HAP-1 (cell line): ENCODE measurements around the gene DAP.

Source experiments
- DNase-seq, 2 experiments: peaks; one replicate each; pipeline ENCODE4 v3.0.0-alpha.2; 2016 to 2020; ENCODE audit warnings: low spot score in 2 of 2
- H3K27me3 ChIP-seq: fragments of 250-450 bp; sonication (Bioruptor Pico); 2 replicates; pipeline ENCODE4 v1.5.1; 2020; ENCODE audit warnings: low read depth, mild to moderate bottlenecking, moderate library complexity
- H3K36me3 ChIP-seq: fragments of 250-450 bp; sonication (Bioruptor Pico); replicated peaks from 2 replicates; pipeline ENCODE4 v1.5.1; 2020; ENCODE audit warnings: mild to moderate bottlenecking
- H3K4me1 ChIP-seq: fragments of 250-450 bp; sonication (Bioruptor Pico); 2 replicates; pipeline ENCODE4 v1.5.1; 2020; ENCODE audit warnings: mild to moderate bottlenecking
- H3K4me3 ChIP-seq: fragments of 250-450 bp; sonication (Bioruptor Pico); 2 replicates; pipeline ENCODE4 v1.5.1; 2020; ENCODE audit warnings: mild to moderate bottlenecking, moderate library complexity
- H3K9me3 ChIP-seq: fragments of 250-450 bp; sonication (Bioruptor Pico); 2 replicates; pipeline ENCODE4 v1.5.1; 2020; ENCODE audit warnings: mild to moderate bottlenecking, moderate library complexity
- in situ Hi-C: fragments of 300-500 bp; cut with MboI; formaldehyde crosslinking; loops from 3 replicates; pipeline ENCODE4 v1.14.3; 2020; ENCODE audit warnings: low sequenced_read_pairs, inconsistent platforms, mixed read lengths

DAP gene

DNA sequence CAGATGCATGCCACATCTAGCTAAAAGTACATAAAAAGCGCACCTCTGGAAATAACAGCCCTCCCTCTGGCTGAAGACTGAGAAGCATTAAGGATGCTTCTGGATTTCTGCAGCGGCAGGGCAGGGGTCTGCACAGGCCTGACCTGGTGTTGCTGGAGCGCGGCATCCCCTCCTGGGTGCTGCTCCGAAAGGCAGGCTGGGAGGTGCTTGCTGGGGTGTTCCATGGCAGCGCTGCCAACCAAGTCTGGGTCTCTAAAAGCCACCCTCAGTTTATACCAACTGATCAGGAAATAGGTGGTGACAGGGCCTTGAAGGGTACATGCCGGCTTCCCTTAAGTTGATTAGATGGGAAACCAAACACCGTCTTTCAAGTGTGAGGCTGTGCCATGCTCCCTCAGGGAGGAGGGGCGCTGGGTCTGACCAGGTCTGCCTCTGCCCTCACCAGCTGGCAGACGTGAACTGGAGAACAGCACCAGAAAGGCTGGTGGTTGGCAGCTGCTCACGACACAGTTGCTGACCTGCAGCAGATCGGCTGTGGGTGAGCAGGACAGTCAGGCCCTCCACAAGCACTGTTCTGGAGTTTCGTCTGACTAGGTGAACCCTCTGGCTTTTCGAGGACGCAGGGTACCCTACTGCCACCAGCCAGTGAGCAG lies 81.6 kb downstream of the DAP start:
- Histone ChIP-seq H3K9me3 (no peaks in the 10 kb centered on the region), H3K27me3 (no peaks in the 10 kb centered on the region), H3K36me3 (no peaks in the 10 kb centered on the region; the same call in 1 of the 2 replicates), H3K4me1 (no peaks in the 10 kb centered on the region), H3K4me3 (no peak overlapping the region)
- no peak for DNase-seq
- in situ Hi-C loops: no loop called here

DNA sequence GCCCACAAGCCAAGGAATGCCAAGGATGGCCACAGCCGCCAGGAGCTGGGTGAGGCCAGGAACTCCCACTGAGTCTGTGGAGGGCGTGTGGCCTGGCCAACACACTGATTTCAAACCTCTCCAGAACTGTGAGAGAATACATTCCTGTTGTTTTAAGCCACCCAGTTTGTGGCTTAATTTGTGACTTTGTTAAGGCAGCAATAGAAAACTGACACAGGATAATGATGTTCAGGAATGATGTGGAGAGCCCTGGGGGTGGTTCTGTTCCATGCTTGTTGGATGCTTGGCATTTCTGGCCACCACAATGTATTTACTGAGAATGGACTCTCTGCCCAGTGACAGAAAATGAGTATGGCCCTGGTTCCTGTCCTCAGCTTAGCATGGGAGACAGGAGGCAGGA lies 82.8 kb downstream of the DAP start:
- in situ Hi-C loops: no loop called here
- Histone ChIP-seq H3K27me3 (no peaks in the 10 kb centered on the region), H3K4me1 (no peaks in the 10 kb centered on the region), H3K9me3 (no peaks in the 10 kb centered on the region), H3K36me3 (no peaks in the 10 kb centered on the region; the same call in 1 of the 2 replicates), H3K4me3 (no peak overlapping the region)
- DNase-seq: no peak

DNA sequence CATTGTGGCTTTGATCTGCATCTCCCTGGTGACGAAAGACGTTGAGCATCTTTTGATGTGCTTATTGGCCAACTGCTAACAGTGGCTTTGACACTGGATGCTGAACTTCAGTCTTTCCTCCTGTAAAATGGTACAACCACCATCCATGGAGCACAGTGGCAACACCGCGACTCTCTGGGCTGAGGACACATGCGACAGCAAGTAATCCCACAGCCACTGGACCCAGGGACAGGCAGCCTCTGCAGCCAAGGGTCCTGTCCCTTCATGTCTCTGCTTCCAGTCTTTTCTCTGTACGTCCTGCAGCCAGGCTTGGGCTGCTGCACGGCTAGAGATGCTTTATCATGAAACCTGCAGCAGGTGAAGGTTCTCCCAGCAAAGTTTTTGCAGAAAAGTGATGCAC lies 83.5 kb downstream of the DAP start:
- Histone ChIP-seq H3K36me3 (no peaks in the 10 kb centered on the region; the same call in 1 of the 2 replicates), H3K9me3 (no peaks in the 10 kb centered on the region), H3K4me1 (no peaks in the 10 kb centered on the region), H3K4me3 (no peak overlapping the region), H3K27me3 (no peaks in the 10 kb centered on the region)
- no peak for DNase-seq
- in situ Hi-C loops: no loop called here

DNA sequence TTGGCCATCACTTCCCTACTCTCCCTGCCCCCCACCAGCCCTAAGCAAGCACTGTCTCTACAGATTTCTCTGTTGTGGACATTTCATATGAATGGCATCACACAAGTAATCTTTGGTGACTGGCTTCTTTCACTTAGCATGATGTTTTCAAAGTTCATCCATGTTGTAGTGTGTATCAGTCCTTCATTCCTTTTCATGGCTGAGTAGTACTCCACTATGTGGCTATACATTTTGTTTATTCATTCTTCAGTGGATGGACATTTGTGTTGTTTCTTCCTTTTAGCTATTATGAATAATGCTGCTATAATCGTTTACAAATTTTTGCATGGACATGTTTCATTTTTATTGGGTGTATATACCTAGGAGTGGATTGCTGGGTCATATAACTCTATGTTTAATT lies 84.1 kb downstream of the DAP start:
- Histone ChIP-seq H3K4me3 (no peak overlapping the region), H3K36me3 (no peaks in the 10 kb centered on the region; the same call in 1 of the 2 replicates), H3K9me3 (no peaks in the 10 kb centered on the region), H3K4me1 (no peaks in the 10 kb centered on the region), H3K27me3 (no peaks in the 10 kb centered on the region)
- in situ Hi-C loops: no loop called here
- no peak for DNase-seq

GRCh38 chr5:10676224-10676623 lies 84.8 kb downstream of the DAP start:
- no peaks in the 10 kb centered on the region; the same call in 1 of the 2 replicates for H3K36me3 ChIP-seq

GRCh38 chr5:10675177-10675700 lies 85.8 kb downstream of the DAP start:
- no peak for DNase-seq
- H3K4me3 ChIP-seq: no peak overlapping the region
- no peaks in the 10 kb centered on the region; the same call in 1 of the 2 replicates for H3K36me3 ChIP-seq
- in situ Hi-C loops: no loop called here
- H3K9me3 ChIP-seq: no peaks in the 10 kb centered on the region
- no peaks in the 10 kb centered on the region for H3K27me3 ChIP-seq
- no peaks in the 10 kb centered on the region for H3K4me1 ChIP-seq

More at GRCh38 chr5:10676224-10676623, 84.8 kb downstream of the DAP start:
- Histone ChIP-seq H3K9me3 (no peaks in the 10 kb centered on the region), H3K4me1 (no peaks in the 10 kb centered on the region), H3K4me3 (no peak overlapping the region), H3K27me3 (no peaks in the 10 kb centered on the region)
- no peak for DNase-seq
- in situ Hi-C loops: no loop called here

DNA sequence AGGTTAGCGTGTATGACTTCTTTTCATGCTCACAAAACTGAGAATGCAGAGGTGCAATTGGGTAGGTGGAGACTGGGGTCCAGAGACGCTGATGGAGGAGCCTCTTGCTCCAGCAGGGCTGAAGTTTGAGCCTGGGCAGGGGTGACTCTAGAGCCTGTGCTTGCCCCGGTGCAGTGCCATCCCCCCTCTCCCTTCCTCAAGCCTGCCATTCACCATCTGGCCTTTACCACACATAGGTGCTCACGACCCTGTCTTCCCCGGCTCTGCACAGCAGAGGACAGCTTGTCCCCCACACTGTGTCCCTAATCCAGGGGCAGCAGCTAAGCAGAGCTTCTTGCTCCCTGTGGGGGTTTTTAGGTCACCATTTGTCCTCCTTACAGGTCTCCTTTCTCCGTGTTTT lies 86.5 kb downstream of the DAP start:
- Histone ChIP-seq H3K27me3 (no peaks in the 10 kb centered on the region), H3K4me1 (no peaks in the 10 kb centered on the region), H3K4me3 (no peak overlapping the region), H3K36me3 (no peaks in the 10 kb centered on the region), H3K9me3 (no peaks in the 10 kb centered on the region)
- in situ Hi-C loops: no loop called here
- no peak for DNase-seq

DNA sequence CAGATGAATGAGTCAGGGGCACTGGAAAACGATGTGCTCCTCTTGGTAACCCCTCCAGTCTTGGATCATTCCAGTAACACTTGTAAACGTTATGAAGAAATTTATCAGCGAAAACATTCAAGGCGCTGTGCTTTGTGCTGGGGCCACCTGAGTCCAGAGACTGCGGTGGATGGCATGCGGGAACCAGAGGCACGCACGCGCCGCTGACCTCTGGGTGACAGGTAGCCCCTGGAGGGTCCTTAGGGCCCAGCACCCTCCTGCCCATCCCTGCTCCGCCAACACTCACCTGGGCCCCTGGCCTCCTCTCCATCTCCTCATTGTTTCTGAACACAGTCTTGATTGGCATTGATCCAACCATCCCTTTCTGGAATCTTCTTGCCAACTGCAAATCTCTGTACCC lies 86.9 kb downstream of the DAP start:
- H3K4me3 ChIP-seq: no peak overlapping the region
- no peak for DNase-seq
- H3K27me3 ChIP-seq: no peaks in the 10 kb centered on the region
- H3K4me1 ChIP-seq: no peaks in the 10 kb centered on the region
- in situ Hi-C loops: no loop called here
- H3K9me3 ChIP-seq: no peaks in the 10 kb centered on the region
- no peaks in the 10 kb centered on the region for H3K36me3 ChIP-seq

GRCh38 chr5:10673407-10673806 lies 87.6 kb downstream of the DAP start:
- DNase-seq: no peak
- Histone ChIP-seq H3K4me3 (no peak overlapping the region), H3K27me3 (no peaks in the 10 kb centered on the region), H3K9me3 (no peaks in the 10 kb centered on the region), H3K36me3 (no peaks in the 10 kb centered on the region), H3K4me1 (no peaks in the 10 kb centered on the region)
- in situ Hi-C loops: no loop called here

GRCh38 chr5:10673017-10673389 lies 88.0 kb downstream of the DAP start:
- in situ Hi-C loops: no loop called here
- Histone ChIP-seq H3K9me3 (no peaks in the 10 kb centered on the region), H3K27me3 (no peaks in the 10 kb centered on the region), H3K36me3 (no peaks in the 10 kb centered on the region), H3K4me3 (no peak overlapping the region), H3K4me1 (no peaks in the 10 kb centered on the region)
- DNase-seq: no peak

GRCh38 chr5:10672146-10673016 lies 88.7 kb downstream of the DAP start:
- H3K36me3 ChIP-seq: no peaks in the 10 kb centered on the region
- H3K27me3 ChIP-seq: no peaks in the 10 kb centered on the region
- H3K9me3 ChIP-seq: no peaks in the 10 kb centered on the region
- no peak overlapping the region for H3K4me3 ChIP-seq
- in situ Hi-C loops: no loop called here
- no peak for DNase-seq
- H3K4me1 ChIP-seq: no peaks in the 10 kb centered on the region

DNA sequence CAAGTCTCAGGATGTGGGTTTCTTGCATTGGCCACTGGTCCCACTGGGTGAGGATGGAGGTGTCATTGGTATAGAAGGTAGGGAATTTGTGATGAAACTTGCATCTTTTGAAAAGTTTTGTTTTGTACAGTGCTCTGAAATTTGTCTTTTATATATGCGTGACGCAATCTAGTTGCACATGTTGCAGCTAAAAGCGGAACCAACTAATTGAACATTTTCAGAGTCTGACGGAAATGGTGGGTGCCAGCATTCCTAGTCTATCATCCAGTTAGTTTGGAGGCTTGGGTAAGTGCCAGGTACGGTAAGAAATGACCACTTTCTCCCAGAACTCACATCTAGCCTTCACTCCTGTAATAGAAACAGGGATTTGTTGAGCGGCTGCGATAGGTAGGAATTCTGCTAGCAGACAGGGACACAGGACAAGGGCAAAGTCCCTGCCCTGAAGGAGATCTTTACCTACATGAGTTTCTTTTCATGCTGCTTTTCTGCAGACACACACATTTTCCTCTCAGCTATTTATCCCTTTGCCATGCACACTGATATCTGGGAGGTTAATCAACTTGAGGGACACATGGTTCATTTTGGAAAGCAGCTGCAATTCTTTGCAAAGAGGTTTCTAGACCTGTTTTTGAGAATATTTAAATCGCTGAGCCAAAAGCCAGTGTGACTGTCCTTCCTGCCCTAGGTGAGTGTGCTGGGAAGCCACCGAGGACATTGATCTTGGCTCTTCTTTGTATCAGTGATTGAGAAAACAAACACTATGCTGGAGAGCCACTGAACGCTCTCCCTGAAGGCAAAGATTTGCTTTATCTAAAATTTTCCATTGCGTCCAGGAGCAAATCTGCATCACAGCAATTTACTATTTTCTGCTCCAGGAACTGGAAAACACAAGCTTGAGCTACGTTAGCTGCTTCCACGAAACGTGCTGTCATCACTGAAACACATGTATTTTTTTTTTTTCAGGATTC lies 89.7 kb downstream of the DAP start:
- in situ Hi-C loops: no loop called here
- DNase-seq: no peak
- Histone ChIP-seq H3K27me3 (no peaks in the 10 kb centered on the region), H3K36me3 (no peaks in the 10 kb centered on the region), H3K4me1 (no peaks in the 10 kb centered on the region), H3K4me3 (no peak overlapping the region), H3K9me3 (no peaks in the 10 kb centered on the region)

- Histone ChIP-seq H3K4me1 (no peaks in the 10 kb centered on the region), H3K27me3 (no peaks in the 10 kb centered on the region), H3K4me3 (no peak overlapping the region), H3K9me3 (no peaks in the 10 kb centered on the region), H3K36me3 (no peaks in the 10 kb centered on the region)
- no peak for DNase-seq
- in situ Hi-C loops: no loop called here
Measured at GRCh38 chr5:10669983-10670382, 91.1 kb downstream of the DAP start.
